Upper lobe of right lung (tissue), 1 donor: Measurements from ENCODE around the gene RAD51B. TPM values are rescaled to one million over a fixed set of nuclear protein-coding genes. Genes with fewer than 3 reads are reported as not detected.

Experiments used
- ATAC-seq: fragments of 200-7000 bp; cut with Tn5 transposase; one replicate; pipeline ENCODE4 v1.9.1; 2020; ENCODE audit warnings: mild to moderate bottlenecking, moderate library complexity
- DNase-seq: peaks from one replicate; pipeline ENCODE4 v3.0.0-alpha.2; 2020
- H3K27ac ChIP-seq: fragments of 200-600 bp; one replicate; pipeline ENCODE4 v1.8.0; 2022
- H3K27me3 ChIP-seq: fragments of 200-600 bp; one replicate; pipeline ENCODE4 v1.8.0; 2022; ENCODE audit warnings: mild to moderate bottlenecking
- H3K36me3 ChIP-seq: fragments of 200-600 bp; one replicate; pipeline ENCODE4 v1.8.0; 2022
- H3K4me1 ChIP-seq: fragments of 200-600 bp; one replicate; pipeline ENCODE4 v1.8.0; 2022
- H3K4me3 ChIP-seq: fragments of 200-600 bp; one replicate; pipeline ENCODE4 v1.8.0; 2022; ENCODE audit warnings: mild to moderate bottlenecking
- H3K9me3 ChIP-seq: fragments of 200-600 bp; one replicate; pipeline ENCODE4 v1.8.0; 2022
- CTCF ChIP-seq: fragments of 200-600 bp; IDR thresholded peaks from one replicate; pipeline ENCODE4 v1.8.0; 2022; ENCODE audit warnings: antibody characterized with exemption
- intact Hi-C: fragments of 100-400 bp; cut with DNase I; formaldehyde crosslinking; loops from one replicate; pipeline ENCODE4 v1.11.0; 2022
- total RNA-seq: library from RNA; stranded (reverse); fragmentation: NEBNext Ultra II Directional; extraction: Animal tissue kit (Norgen Biotek cat#: 25700); gene quantifications from one replicate; pipeline ENCODE4 v1.2.1, GENCODE V29; 2021
- donor health status: DM: no; HTN: yes; CAD: no; lungs with severe emphysema.

The RAD51B gene
- total RNA-seq, 1 donor from 2014 or later = 11.5 TPM

- intact Hi-C loops = no loop called here
- DNase-seq = no peak
- Histone ChIP-seq H3K36me3 (no peaks in the 10 kb centered on the region), H3K9me3 (no peaks in the 10 kb centered on the region), H3K4me3 (no peak overlapping the region), H3K27me3 (no peaks in the 10 kb centered on the region), H3K4me1 (peaks cover 22% of the 10 kb centered on the region), H3K27ac (peak overlapping the region; percentile 70)
- TF ChIP-seq CTCF = no peak
- ATAC-seq = no peak
Observed at GRCh38 chr14:68458253-68458652, 638.7 kb downstream of the RAD51B start.

- ATAC-seq (peak; percentile 86), DNase-seq (peak; percentile 66)
Observed at GRCh38 chr14:68458840-68459469, 639.4 kb downstream of the RAD51B start.

GRCh38 chr14:68459480-68460136, 640.0 kb downstream of the RAD51B start:
- no peaks in the 10 kb centered on the region for H3K9me3 ChIP-seq
- no peak for ATAC-seq
- intact Hi-C loops = no loop called here
- no peak for TF ChIP-seq CTCF
- peaks cover 28% of the 10 kb centered on the region for H3K4me1 ChIP-seq
- H3K36me3 ChIP-seq = no peaks in the 10 kb centered on the region
- H3K27ac ChIP-seq = peak overlapping the region; percentile 70
- no peak for DNase-seq
- no peaks in the 10 kb centered on the region for H3K27me3 ChIP-seq
- H3K4me3 ChIP-seq = no peak overlapping the region

More at GRCh38 chr14:68458840-68459469, 639.4 kb downstream of the RAD51B start:
- Histone ChIP-seq H3K36me3 (no peaks in the 10 kb centered on the region), H3K9me3 (no peaks in the 10 kb centered on the region), H3K27ac (peak overlapping the region; percentile 70), H3K27me3 (no peaks in the 10 kb centered on the region), H3K4me1 (peaks cover 22% of the 10 kb centered on the region), H3K4me3 (no peak overlapping the region)
- no peak for TF ChIP-seq CTCF
- intact Hi-C loops = no loop called here

- H3K27me3 ChIP-seq = no peaks in the 10 kb centered on the region
Observed at GRCh38 chr14:68460541-68460940, 641.0 kb downstream of the RAD51B start.

GRCh38 chr14:68461086-68461485, 641.5 kb downstream of the RAD51B start:
- TF ChIP-seq CTCF = no peak
- intact Hi-C loops = no loop called here
- Histone ChIP-seq H3K27me3 (no peaks in the 10 kb centered on the region), H3K4me1 (peaks cover 32% of the 10 kb centered on the region), H3K9me3 (no peaks in the 10 kb centered on the region), H3K27ac (no peak overlapping the region), H3K36me3 (no peaks in the 10 kb centered on the region), H3K4me3 (no peak overlapping the region)
- no peak for DNase-seq
- ATAC-seq = no peak

More at GRCh38 chr14:68460541-68460940, 641.0 kb downstream of the RAD51B start:
- Histone ChIP-seq H3K27ac (peak overlapping the region; percentile 70), H3K36me3 (no peaks in the 10 kb centered on the region), H3K4me3 (no peak overlapping the region), H3K4me1 (peaks cover 31% of the 10 kb centered on the region), H3K9me3 (no peaks in the 10 kb centered on the region)
- intact Hi-C loops = no loop called here
- TF ChIP-seq CTCF = no peak
- DNase-seq (no peak), ATAC-seq (no peak)
